Measurements from ENCODE around the gene EPB41L1.

DNA sequence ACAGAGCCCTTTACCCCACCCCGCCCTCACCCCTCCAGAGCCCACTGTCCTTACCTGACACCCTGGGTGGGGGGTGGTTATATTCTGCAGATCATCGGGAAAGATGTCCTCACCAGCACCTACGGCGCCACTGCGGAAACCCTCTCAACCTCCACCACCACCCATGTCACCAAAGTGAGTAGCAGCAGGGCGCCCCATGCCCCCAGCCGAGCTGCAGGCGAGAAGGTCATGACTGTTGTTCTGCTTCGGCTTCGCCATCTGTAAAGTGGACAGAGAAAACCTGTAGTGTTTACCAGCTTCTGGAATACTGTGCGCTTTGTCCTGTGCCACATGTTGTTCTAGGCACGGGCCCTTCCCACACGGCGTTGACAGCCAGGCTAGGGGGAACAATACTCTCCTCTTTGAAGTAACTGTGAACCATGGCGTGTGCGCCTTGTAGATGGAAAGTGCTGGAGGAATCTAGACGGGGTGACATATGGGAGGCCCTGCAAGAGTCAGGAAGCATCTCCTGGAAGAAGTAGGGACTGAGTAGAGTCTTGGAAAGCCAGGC is 65.2 kb downstream of the EPB41L1 start:
- TF ChIP-seq, protein P1, sequence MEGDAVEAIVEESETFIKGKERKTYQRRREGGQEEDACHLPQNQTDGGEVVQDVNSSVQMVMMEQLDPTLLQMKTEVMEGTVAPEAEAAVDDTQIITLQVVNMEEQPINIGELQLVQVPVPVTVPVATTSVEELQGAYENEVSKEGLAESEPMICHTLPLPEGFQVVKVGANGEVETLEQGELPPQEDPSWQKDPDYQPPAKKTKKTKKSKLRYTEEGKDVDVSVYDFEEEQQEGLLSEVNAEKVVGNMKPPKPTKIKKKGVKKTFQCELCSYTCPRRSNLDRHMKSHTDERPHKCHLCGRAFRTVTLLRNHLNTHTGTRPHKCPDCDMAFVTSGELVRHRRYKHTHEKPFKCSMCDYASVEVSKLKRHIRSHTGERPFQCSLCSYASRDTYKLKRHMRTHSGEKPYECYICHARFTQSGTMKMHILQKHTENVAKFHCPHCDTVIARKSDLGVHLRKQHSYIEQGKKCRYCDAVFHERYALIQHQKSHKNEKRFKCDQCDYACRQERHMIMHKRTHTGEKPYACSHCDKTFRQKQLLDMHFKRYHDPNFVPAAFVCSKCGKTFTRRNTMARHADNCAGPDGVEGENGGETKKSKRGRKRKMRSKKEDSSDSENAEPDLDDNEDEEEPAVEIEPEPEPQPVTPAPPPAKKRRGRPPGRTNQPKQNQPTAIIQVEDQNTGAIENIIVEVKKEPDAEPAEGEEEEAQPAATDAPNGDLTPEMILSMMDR (optimal IDR thresholded peaks at IDR 0.05 in 1 of 3, IDR thresholded peaks at IDR 0.05 in 1 of 3, conservative IDR thresholded peaks at IDR 0.05 in 1 of 3; ENCODE audit: extremely low read depth in 1 of 3, insufficient read depth in 2 of 3, low read length in 3 of 3), result no peak
- no peak for TF ChIP-seq EZH2 (IDR thresholded peaks at IDR 0.05; ENCODE audit: low read length)
